GM23338 (cell line): ENCODE data around the gene APBA1. TPM values are rescaled to one million over a fixed set of nuclear protein-coding genes. Genes with fewer than 3 reads are reported as not detected.

ENCODE experiments used
- ATAC-seq: fragments of 200-7000 bp; cut with Tn5 transposase; 3 replicates; pipeline ENCODE4 v1.9.1; 2020
- DNase-seq: peaks from one replicate; pipeline ENCODE4 v3.0.0-alpha.2; 2015; ENCODE audit warnings: low spot score
- H2AFZ ChIP-seq: fragments of 200-600 bp; sonication (generic); 2 replicates; pipeline ENCODE4 v1.8.0; 2016; ENCODE audit warnings: antibody characterized with exemption, mild to moderate bottlenecking, moderate library complexity
- H3F3A ChIP-seq: fragments of 200-600 bp; sonication (generic); replicated peaks from 2 replicates; pipeline ENCODE4 v1.8.0; 2017; ENCODE audit warnings: antibody characterized with exemption, mixed run types, low read depth
- H3K27ac ChIP-seq: fragments of 200-600 bp; sonication (generic); 2 replicates; pipeline ENCODE4 v1.6.1; 2016; ENCODE audit warnings: low read depth
- H3K27me3 ChIP-seq: fragments of 200-600 bp; sonication (generic); 2 replicates; pipeline ENCODE4 v1.8.0; 2016; ENCODE audit warnings: mild to moderate bottlenecking, mixed run types, moderate library complexity; ENCODE audit not compliant: insufficient read depth
- H3K36me3 ChIP-seq: fragments of 200-600 bp; sonication (generic); 2 replicates; pipeline ENCODE4 v1.8.0; 2016; ENCODE audit warnings: mild to moderate bottlenecking; ENCODE audit not compliant: insufficient read depth
- H3K4me1 ChIP-seq: fragments of 200-600 bp; sonication (generic); 2 replicates; pipeline ENCODE4 v1.8.0; 2016; ENCODE audit warnings: mild to moderate bottlenecking, moderate library complexity; ENCODE audit not compliant: insufficient read depth
- H3K4me2 ChIP-seq: fragments of 200-600 bp; sonication (generic); 2 replicates; pipeline ENCODE4 v1.7.1; 2017; ENCODE audit warnings: mixed run types
- H3K4me3 ChIP-seq: fragments of 200-600 bp; sonication (generic); 2 replicates; pipeline ENCODE4 v1.6.1; 2016; ENCODE audit warnings: mixed run types
- H3K79me2 ChIP-seq: fragments of 200-600 bp; sonication (generic); replicated peaks from 2 replicates; pipeline ENCODE4 v1.8.0; 2017; ENCODE audit warnings: mild to moderate bottlenecking; ENCODE audit not compliant: insufficient read depth
- H3K9me2 ChIP-seq: fragments of 200-600 bp; sonication (generic); 2 replicates; pipeline ENCODE4 v1.8.0; 2017; ENCODE audit not compliant: insufficient read depth
- H4K20me1 ChIP-seq: fragments of 200-600 bp; sonication (generic); replicated peaks from 2 replicates; pipeline ENCODE4 v1.8.0; 2017; ENCODE audit warnings: mild to moderate bottlenecking; ENCODE audit not compliant: insufficient read depth
- H3K27ac Mint-ChIP-seq: 2 replicates; pipeline ENCODE4 v1.8.0; 2020; ENCODE audit warnings: inconsistent platforms, mild to moderate bottlenecking, moderate library complexity, mixed read lengths
- H3K27me3 Mint-ChIP-seq: 3 replicates; pipeline ENCODE4 v1.8.0; 2022; ENCODE audit warnings: low read depth, mild to moderate bottlenecking, moderate library complexity, mixed read lengths, inconsistent platforms; ENCODE audit not compliant: insufficient read depth, poor library complexity
- H3K36me3 Mint-ChIP-seq: 3 replicates; pipeline ENCODE4 v1.8.0; 2021; ENCODE audit warnings: low read depth, mild to moderate bottlenecking, inconsistent platforms, moderate library complexity, mixed read lengths
- H3K4me1 Mint-ChIP-seq: 3 replicates; pipeline ENCODE4 v1.8.0; 2020; ENCODE audit warnings: mild to moderate bottlenecking, inconsistent platforms, mixed read lengths
- H3K4me3 Mint-ChIP-seq: 3 replicates; pipeline ENCODE4 v1.8.0; 2021; ENCODE audit warnings: moderate library complexity, mild to moderate bottlenecking, inconsistent platforms, mixed read lengths
- H3K9me3 Mint-ChIP-seq: 3 replicates; pipeline ENCODE4 v1.8.0; 2020; ENCODE audit warnings: moderate library complexity, mild to moderate bottlenecking, inconsistent platforms, mixed read lengths
- CTCF ChIP-seq, 2 experiments: fragments of 200-600 bp in 1 of 2; sonication (generic) in 1 of 2; conservative IDR thresholded peaks; 2 replicates each; pipeline versions ENCODE4 v1.5.1 to v1.6.1; 2016 to 2017; ENCODE audit warnings: antibody characterized with exemption in 2 of 2, low read depth in 2 of 2, mild to moderate bottlenecking in 2 of 2, moderate library complexity in 1 of 2
- ETS1 ChIP-seq: IDR thresholded peaks from 2 replicates; pipeline ENCODE4 v1.6.1; 2016; ENCODE audit warnings: antibody characterized with exemption
- EZH2phosphoT487 ChIP-seq: fragments of 200-600 bp; sonication (generic); IDR thresholded peaks from one replicate; pipeline ENCODE4 v1.8.1; 2018; ENCODE audit warnings: antibody characterized with exemption; ENCODE audit not compliant: unreplicated experiment
- JUNB ChIP-seq: IDR thresholded peaks from one replicate; pipeline ENCODE4 v1.6.1; 2016; ENCODE audit warnings: antibody characterized with exemption; ENCODE audit not compliant: unreplicated experiment
- NANOG ChIP-seq: IDR thresholded peaks from 2 replicates; pipeline ENCODE4 v1.6.1; 2016; ENCODE audit warnings: antibody characterized with exemption, borderline replicate concordance
- POLR2AphosphoS5 ChIP-seq: IDR thresholded peaks from 2 replicates; pipeline ENCODE4 v1.6.1; 2016; ENCODE audit warnings: antibody characterized with exemption, low read depth
- STAT1 ChIP-seq: IDR thresholded peaks from one replicate; pipeline ENCODE4 v1.6.1; 2016; ENCODE audit warnings: antibody characterized with exemption; ENCODE audit not compliant: unreplicated experiment
- ZNF462 ChIP-seq: fragments of 250-450 bp; sonication (Bioruptor Pico); IDR thresholded peaks from 2 replicates; pipeline ENCODE4 v1.5.0; 2020; ENCODE audit warnings: mild to moderate bottlenecking, moderate library complexity
- polyA plus RNA-seq: library from polyadenylated mRNA; unstranded; fragments of >200 nt; fragmentation: Nextera tagmentation; extraction: Ambion mirVana; gene quantifications from 2 replicates; pipeline ENCODE4 v1.2.1, GENCODE V29; 2016
- total RNA-seq: library from RNA; depleted of rRNA; stranded (reverse); fragments of >200 nt; shearing (Covaris generic); gene quantifications from 2 replicates; pipeline ENCODE4 v1.2.3, GENCODE V29; 2014

Gene APBA1
- total and polyA plus RNA-seq, 2 experiments from 2014 or later = 0.26 to 1.0 TPM

- H3K27ac Mint-ChIP-seq = no peak overlapping the region
- H3K79me2 ChIP-seq = no peaks in the 10 kb centered on the region
- H3K4me3 Mint-ChIP-seq = no peak overlapping the region
- DNase-seq (no peak), ATAC-seq (no peak)
- no peaks in the 10 kb centered on the region for H3K9me2 ChIP-seq
- no peaks in the 10 kb centered on the region for H3F3A ChIP-seq
- H3K9me3 Mint-ChIP-seq = no peaks in the 10 kb centered on the region
- no peak overlapping the region for H3K27ac ChIP-seq
- H3K36me3 ChIP-seq = no peaks in the 10 kb centered on the region
- H3K36me3 Mint-ChIP-seq = no peaks in the 10 kb centered on the region
- peaks cover 6% of the 10 kb centered on the region; the same call in 2 of the 3 replicates for H3K4me1 Mint-ChIP-seq
- no peak overlapping the region for H3K4me3 ChIP-seq
- H3K4me1 ChIP-seq = no peaks in the 10 kb centered on the region
- 0 out of 2 replicates have a peak, but pooled peaks cover under 1% of the 10 kb centered on the region for H4K20me1 ChIP-seq
- H3K27me3 Mint-ChIP-seq = peaks cover 2% of the 10 kb centered on the region
- no peak overlapping the region for H2AFZ ChIP-seq
- no peak for TF ChIP-seq JUNB
- TF ChIP-seq STAT1 = no peak
- no peak for TF ChIP-seq NANOG
- TF ChIP-seq POLR2AphosphoS5 = no peak
- no peak for TF ChIP-seq CTCF (conservative IDR thresholded peaks at IDR 0.05; ENCODE audit: low read depth in 2 of 2)
- TF ChIP-seq EZH2phosphoT487 = no peak
- no peak for TF ChIP-seq ETS1
- no peak for TF ChIP-seq ZNF462 (CRISPR knock-in tag)
- H3K4me2 ChIP-seq = no peak overlapping the region
- H3K27me3 ChIP-seq = no peaks in the 10 kb centered on the region
Measured at GRCh38 chr9:69559126-69559525, 113.0 kb downstream of the APBA1 start.
